Erythroblast (primary cell): Measurements from ENCODE around the gene FBXO8.
"Not testable (repeated sequence)": the region's sequence is repeated elsewhere in the genome, so short reads cannot be mapped to it uniquely, and the experiment has no call there.

ENCODE experiments used
- DNase-seq, 2 experiments: peaks; one replicate each; lab custom pipeline; 2025; lab: John Stamatoyannopoulos, UW
- GATA1 ChIP-seq: IDR thresholded peaks from 2 replicates; pipeline ENCODE4 v1.6.1; 2011; ENCODE audit warnings: low read depth, mild to moderate bottlenecking, control low read depth, low read length, moderate library complexity
- POLR2A ChIP-seq: IDR thresholded peaks from 2 replicates; pipeline ENCODE4 v1.6.1; 2011; ENCODE audit warnings: mild to moderate bottlenecking, low read length

Gene FBXO8

DNA sequence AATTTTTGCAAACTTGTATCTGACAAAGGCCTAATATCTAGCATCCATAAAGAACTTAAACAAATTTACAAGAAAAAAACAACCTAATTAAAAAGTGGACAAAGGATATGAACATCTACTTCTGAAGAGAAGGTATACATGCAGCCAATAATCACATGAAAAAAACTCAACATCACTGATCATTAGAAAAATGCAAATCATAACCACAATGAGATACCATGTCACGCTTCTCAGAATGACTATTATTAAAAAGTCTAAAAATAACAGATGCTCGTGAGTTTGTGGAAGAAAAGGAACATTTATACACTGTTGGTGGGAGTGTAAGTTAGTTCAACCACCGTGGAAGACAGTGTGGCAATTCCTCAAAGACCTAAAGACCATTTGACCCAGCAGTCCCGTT is 24.2 kb upstream of the FBXO8 start:
- TF ChIP-seq GATA1 (no peak), POLR2A (no peak)
- DNase-seq: no peak

DNA sequence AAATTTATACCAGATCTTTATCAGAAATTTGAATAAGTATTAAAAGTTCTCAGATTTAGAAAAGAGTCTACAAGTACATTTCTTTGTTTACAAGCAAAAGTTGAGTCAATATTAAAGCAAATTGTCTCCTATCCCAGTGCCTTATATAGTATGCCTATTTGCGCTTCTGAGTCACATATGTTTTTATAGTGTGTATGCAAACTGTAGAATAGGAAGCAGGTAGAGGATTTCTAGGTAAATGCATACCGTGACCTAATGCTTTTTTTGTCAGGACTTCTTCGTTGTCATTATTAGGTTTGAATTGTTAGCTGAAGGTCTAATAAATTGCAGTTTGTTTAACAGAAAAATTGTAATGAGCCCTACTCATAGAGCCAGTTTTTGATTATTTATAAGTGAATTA is 22.5 kb upstream of the FBXO8 start:
- TF ChIP-seq POLR2A (no peak), GATA1 (no peak)
- DNase-seq: no peak

DNA sequence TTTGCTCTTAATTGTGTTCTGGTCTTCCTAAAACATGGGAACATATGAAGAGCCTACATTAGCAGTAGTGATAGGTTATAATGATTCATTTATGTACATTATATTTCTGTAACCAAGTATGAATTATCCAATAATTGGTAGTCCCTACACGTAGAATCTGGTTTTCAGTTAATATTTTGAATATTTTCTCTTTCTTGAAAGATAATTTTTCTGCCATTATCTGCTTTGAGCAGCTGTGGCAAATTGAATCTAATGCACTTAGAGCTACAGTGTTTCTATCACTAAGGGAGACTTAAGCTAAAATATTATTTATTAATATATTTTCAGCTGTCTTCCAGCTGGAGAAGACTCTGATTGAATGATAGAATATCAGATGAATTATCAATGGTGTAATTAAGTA is 21.2 kb upstream of the FBXO8 start:
- DNase-seq: no peak
- no peak for TF ChIP-seq GATA1
- TF ChIP-seq POLR2A: no peak

DNA sequence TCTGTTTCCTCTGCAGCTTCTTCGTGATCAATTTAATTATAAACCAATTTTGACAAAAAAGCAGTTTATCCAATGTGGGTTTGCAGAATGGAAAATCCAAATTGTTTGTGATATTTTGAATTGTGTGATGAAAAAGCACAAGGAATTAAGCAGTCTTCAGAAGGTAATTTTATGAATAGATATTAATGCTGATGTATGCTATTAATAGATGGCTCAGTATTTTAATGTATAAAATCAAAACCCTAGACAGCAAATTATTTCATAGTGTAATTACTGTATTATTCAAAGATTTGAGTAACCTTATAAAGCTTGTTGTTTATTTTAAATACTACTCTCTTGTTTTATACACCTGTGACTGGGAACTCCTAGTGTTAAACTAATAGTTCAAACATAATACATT is 20.2 kb upstream of the FBXO8 start:
- TF ChIP-seq POLR2A: no peak
- no peak for TF ChIP-seq GATA1
- DNase-seq: no peak

DNA sequence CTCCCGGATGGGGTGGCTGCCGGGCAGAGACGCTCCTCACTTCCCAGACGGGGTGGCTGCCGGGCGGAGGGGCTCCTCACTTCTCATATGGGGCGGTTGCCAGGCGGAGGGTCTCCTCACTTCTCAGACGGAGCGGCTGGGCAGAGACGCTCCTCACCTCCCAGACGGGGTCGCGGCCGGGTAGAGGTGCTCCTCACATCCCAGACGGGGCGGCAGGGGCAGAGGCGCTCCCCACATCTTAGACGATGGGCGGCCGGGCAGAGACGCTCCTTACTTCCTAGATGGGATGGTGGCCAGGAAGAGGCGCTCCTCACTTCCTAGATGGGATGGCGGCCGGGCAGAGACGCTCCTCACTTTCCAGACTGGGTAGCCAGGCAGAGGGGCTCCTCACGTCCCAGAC is 11.7 kb upstream of the FBXO8 start:
- DNase-seq: not testable (repeated sequence)

DNA sequence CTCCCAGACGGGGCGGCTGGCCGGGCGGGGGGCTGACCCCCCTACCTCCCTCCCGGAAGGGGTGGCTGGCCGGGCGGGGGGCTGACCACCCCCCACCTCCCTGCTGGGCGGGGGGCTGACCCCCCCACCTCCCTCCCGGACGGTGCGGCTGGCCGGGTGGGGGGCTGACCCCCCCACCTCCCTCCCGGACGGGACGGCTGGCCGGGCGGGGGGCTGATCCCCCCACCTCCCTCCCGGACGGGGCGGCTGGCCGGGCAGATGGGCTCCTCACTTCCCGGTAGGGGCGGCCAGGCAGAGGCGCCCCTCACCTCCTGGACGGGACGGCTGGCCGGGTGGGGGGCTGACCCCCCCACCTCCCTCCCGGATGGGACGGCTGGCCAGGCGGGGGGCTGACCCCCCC is 11.2 kb upstream of the FBXO8 start:
- not testable (repeated sequence) for DNase-seq

DNA sequence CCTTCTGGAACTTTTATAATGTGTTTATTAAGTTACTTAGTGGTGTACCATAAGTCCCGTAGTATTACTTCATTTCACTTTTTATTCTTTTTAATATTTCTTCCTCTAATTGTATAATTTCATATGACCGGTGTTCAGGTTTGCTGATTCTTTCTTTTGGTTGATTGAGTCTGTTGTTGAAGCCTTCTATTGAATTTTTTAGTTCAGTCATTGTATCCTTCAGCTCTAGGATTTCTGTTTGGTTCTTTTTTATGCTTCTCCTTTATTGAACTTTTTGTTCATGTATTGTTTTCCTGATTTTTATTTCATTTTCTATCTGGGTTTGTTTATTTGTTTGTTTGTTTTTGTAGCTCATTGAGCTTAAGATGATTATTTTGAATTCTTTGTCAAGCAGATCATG is 9.0 kb upstream of the FBXO8 start:
- DNase-seq: peak; percentile 11 to 23
- TF ChIP-seq POLR2A: no peak
- no peak for TF ChIP-seq GATA1

DNA sequence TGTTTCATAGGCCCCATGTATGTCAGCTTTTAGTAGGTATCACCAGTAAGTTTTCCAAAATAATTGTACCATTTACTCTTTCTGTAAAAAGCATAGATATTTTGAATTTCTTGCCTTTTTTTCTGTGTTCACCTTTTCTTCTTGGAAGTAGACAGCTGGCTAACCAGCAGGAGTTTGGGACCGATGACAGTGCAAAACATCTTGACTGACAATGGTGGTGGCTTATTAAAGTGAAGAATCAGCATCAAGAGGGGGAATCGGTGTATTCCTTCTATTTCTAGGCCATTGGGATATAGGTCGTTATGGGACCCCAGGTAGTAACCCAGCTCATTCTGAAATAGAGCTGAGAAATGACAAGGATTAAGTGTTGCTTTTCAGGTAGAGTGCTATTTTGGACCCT is 3.4 kb upstream of the FBXO8 start:
- DNase-seq: no peak
- TF ChIP-seq POLR2A: no peak
- no peak for TF ChIP-seq GATA1

DNA sequence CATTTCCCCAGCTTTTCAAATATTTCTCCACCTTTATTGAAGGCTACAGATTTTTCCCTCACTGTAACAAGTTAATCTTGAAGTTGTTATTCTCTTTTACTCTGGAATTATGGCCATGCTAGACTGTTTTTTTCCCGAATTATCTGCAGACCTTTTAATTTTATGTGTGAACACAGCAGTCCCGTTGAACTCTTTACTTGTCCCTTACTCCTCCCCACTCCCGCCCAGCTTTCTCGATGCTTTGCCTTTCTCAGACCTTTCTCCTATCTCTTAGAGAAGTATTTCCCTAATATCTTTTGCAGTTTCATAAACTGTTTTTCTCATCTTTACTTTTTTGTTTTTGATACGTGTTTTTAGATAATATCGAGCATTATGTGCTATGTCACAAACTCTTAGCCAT is 1.0 kb upstream of the FBXO8 start:
- TF ChIP-seq GATA1: no peak
- no peak for TF ChIP-seq POLR2A
- DNase-seq: peak; percentile 42 to 67

DNA sequence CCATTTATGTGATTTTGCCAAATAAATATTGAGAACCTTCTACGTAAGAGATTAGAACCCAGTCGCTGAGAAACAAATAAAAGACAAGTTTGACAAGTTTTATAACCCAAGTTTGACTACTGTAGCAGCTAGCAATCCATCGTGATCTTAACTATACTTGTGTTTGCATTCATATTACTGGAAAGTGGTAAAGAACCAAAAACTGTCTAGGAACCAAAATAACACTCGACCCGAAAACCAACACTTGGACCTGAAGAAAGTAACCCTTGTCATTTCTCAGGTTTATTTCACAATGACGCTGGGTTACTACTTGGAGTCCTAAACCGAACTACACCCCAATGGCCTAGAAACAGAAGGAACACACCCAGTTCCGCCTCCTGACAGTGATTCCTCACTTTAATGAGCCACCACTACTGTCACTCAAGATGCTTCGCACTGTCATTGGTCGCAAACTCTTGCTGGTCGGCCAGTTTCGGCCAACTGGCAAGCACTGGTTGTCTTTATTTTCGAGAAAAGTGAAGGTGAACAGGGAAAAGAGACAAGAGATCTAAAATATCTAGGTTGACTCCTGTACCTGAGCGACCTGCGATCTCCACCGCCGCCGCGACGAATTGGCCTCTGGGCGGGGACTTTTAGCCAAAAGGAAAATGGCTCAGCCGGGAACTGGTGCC is 496 bp downstream of the FBXO8 start:
- DNase-seq: peak; percentile 96 to 98
- TF ChIP-seq POLR2A (no peak), GATA1 (no peak)

DNA sequence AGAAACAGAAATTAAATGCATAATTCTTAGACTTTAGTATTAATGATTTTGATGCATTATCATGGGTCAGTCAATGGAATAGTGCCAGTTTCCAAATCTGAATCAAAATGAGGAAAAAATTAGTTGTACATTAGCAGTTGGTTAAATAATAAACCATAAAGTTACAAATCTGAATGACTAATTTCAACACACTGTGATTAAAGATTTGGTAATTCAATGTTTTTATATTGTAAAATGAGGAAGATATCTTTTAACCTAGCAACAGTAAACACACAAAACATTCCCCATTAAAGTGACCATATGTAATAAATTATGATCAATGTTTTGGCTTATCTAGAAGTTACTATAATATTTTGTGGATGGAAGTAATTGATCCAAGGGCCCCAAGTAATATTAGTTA is 1.6 kb downstream of the FBXO8 start:
- DNase-seq: no peak
- TF ChIP-seq GATA1 (no peak), POLR2A (no peak)

DNA sequence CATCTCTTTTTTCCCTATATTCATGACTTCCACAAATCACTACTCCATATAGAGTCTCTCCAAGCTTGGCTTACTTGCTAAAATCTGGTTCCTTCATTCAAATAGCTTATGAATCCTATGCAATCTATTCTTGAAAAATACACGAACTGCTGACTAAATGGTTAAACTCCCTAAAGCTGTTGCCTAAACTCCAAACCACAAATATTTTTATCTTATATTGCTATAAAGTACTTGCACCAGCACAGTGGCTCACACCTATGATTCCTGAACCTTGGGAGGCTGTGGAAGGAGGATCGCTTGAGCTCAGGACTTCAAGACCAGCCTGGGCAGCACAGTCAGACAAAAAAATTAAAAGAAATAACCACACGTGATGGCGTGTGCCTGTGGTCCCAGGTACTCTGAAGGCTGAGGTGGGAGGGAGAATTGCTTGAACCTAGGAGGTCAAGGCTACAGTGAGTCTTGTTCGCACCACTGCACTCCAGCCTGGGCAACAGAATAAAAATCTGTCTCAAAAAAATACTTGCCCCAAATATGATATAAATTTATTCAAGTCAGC is 2.2 kb downstream of the FBXO8 start:
- DNase-seq: no peak
- no peak for TF ChIP-seq POLR2A
- TF ChIP-seq GATA1: no peak

DNA sequence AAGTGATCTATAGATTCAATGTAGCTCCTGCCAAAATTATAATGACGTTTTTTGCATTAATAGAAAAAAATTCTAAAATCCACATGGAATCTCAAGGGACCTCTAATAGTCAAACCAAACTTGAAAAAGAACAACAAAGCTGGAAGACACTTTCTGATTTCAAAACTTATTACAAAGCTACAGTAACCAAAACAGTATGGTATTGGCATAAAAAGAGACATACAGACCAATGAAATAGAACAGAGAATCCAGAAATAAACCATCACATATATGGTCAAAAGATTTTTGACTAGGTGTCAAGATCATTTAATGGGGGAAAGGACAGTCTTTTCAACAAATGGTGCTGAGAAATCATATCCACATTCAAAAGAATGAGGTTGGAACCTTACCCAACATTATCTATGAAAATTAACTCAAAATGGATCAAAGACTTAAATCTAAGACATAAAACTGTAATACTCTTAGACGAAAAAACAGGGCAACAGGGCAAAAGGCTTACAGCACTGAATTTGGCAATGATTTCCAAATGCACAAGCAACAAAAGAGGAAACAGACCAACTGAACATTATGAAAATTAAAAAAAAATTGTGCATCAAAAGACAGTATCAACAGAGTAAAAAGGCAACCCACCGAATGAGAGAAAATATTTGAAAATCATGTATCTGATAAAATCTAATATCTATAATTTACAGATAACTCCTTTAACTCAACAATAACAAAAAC is 3.9 kb downstream of the FBXO8 start:
- TF ChIP-seq GATA1 (no peak), POLR2A (no peak)
- DNase-seq: no peak

DNA sequence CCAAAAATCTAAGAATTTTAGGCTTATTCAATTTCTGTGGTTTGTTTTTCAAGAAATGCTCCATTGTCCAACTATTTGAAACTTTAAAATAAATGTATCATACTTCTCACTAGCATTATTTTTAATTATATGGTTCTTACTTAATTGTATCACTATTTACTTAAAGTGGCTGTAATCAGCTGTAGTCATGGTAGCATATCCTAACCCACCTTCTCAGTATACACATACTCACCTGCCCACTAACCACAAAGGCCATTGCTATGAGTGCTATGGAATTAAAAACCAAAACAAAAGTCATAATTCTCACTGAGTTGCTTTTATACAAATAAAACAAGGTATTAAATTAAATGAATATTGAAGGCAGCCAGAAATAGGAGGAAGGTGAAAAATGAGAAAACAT is 5.0 kb downstream of the FBXO8 start:
- no peak for TF ChIP-seq GATA1
- TF ChIP-seq POLR2A: no peak
- DNase-seq: no peak

DNA sequence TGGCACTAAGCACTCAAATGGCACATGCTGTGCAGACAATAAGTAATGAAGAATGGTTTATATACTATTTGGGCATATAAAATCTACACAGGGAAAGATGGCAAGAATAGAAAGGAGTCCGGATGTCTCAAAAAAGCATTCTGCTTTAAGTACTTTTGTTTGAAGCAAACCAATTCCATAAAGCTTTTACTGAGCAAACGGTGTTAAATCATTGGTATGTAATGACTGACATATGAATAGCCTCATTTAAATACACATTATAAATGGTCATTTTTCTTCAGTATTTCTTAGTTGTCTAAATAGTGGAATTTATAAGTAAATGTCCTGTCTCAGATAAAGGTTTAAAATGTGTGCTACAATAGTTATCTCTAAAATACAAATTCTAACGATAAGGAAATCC is 6.0 kb downstream of the FBXO8 start:
- DNase-seq: no peak
- TF ChIP-seq GATA1: no peak
